Right kidney (tissue), 1 donor: ENCODE results near the gene WDR43.
A peak's percentile ranks its signal among the peaks of the same experiment; 100 is the strongest.

Experiments
- DNase-seq: peaks from one replicate; pipeline ENCODE4 v3.0.0-alpha.2; 2016

WDR43 gene

GRCh38 chr2:28908172-28908571, 13.7 kb downstream of the WDR43 start:
- no peak for DNase-seq

- no peak for DNase-seq
Measured at GRCh38 chr2:28909655-28910353, 15.3 kb downstream of the WDR43 start.

GRCh38 chr2:28915939-28916338, 21.5 kb downstream of the WDR43 start:
- no peak for DNase-seq

- no peak for DNase-seq
Measured at GRCh38 chr2:28926847-28927246, 32.4 kb downstream of the WDR43 start.

GRCh38 chr2:28927469-28927868, 33.0 kb downstream of the WDR43 start:
- no peak for DNase-seq

GRCh38 chr2:28927878-28928277, 33.4 kb downstream of the WDR43 start:
- no peak for DNase-seq

GRCh38 chr2:28929581-28929980, 35.1 kb downstream of the WDR43 start:
- DNase-seq, result no peak

- DNase-seq, result no peak
Measured at GRCh38 chr2:28930205-28930604, 35.7 kb downstream of the WDR43 start.

- DNase-seq, result no peak
Measured at GRCh38 chr2:28934769-28935168, 40.3 kb downstream of the WDR43 start.

GRCh38 chr2:28941008-28941407, 46.5 kb downstream of the WDR43 start:
- no peak for DNase-seq

- DNase-seq, result no peak
Measured at GRCh38 chr2:28944535-28945248, 50.2 kb downstream of the WDR43 start.

GRCh38 chr2:28948160-28948559, 53.7 kb downstream of the WDR43 start:
- DNase-seq, result no peak

- DNase-seq, result no peak
Measured at GRCh38 chr2:28949190-28949589, 54.7 kb downstream of the WDR43 start.

- no peak for DNase-seq
Measured at GRCh38 chr2:28949617-28950305, 55.3 kb downstream of the WDR43 start.

- DNase-seq, result no peak
Measured at GRCh38 chr2:28950941-28951630, 56.6 kb downstream of the WDR43 start.

GRCh38 chr2:28951910-28952835, 57.7 kb downstream of the WDR43 start:
- no peak for DNase-seq

- DNase-seq, result no peak
Measured at GRCh38 chr2:28952836-28953211, 58.4 kb downstream of the WDR43 start.

GRCh38 chr2:28955467-28955866, 61.0 kb downstream of the WDR43 start:
- DNase-seq, result no peak

GRCh38 chr2:28956415-28956826, 62.0 kb downstream of the WDR43 start:
- peak; percentile 32 for DNase-seq

GRCh38 chr2:28956890-28957289, 62.4 kb downstream of the WDR43 start:
- DNase-seq, result peak; percentile 47

GRCh38 chr2:28958689-28959088, 64.2 kb downstream of the WDR43 start:
- DNase-seq, result peak; percentile 69

GRCh38 chr2:28960401-28960800, 65.9 kb downstream of the WDR43 start:
- DNase-seq, result no peak
